GM11168 (cell line): ENCODE data around the gene EPO.
"Not testable (repeated sequence)": the region's sequence is repeated elsewhere in the genome, so short reads cannot be mapped to it uniquely, and the experiment has no call there.

Experiments used
- in situ Hi-C: fragments of 300-500 bp; cut with MboI; formaldehyde crosslinking; loops from one replicate; pipeline ENCODE4 v1.12.0; 2022; ENCODE audit warnings: low sequenced_read_pairs; ENCODE audit not compliant: unreplicated experiment

Gene EPO

GRCh38 chr7:100730136-100730800, 10.0 kb downstream of the EPO start:
- in situ Hi-C loops = no loop called here

- in situ Hi-C loops = no loop called here
Observed at GRCh38 chr7:100731937-100732636, 11.8 kb downstream of the EPO start.

GRCh38 chr7:100735730-100736129, 15.5 kb downstream of the EPO start:
- in situ Hi-C loops = no loop called here

- in situ Hi-C loops = no loop called here
Observed at GRCh38 chr7:100736671-100737070, 16.4 kb downstream of the EPO start.

- in situ Hi-C loops = no loop called here
Observed at GRCh38 chr7:100739934-100740333, 19.7 kb downstream of the EPO start.

- in situ Hi-C loops = no loop called here
Observed at GRCh38 chr7:100744605-100745004, 24.3 kb downstream of the EPO start.

GRCh38 chr7:100745184-100745583, 24.9 kb downstream of the EPO start:
- in situ Hi-C loops = no loop called here

- in situ Hi-C loops = no loop called here
Observed at GRCh38 chr7:100752994-100753393, 32.7 kb downstream of the EPO start.

GRCh38 chr7:100753750-100754149, 33.5 kb downstream of the EPO start:
- in situ Hi-C loops = no loop called here

- in situ Hi-C loops = no loop called here
Observed at GRCh38 chr7:100759357-100760171, 39.3 kb downstream of the EPO start.

GRCh38 chr7:100762841-100763240, 42.6 kb downstream of the EPO start:
- in situ Hi-C loops = not testable (repeated sequence)

- in situ Hi-C loops = no loop called here
Observed at GRCh38 chr7:100763556-100764140, 43.4 kb downstream of the EPO start.

- in situ Hi-C loops = no loop called here
Observed at GRCh38 chr7:100764841-100765240, 44.6 kb downstream of the EPO start.

- in situ Hi-C loops = no loop called here
Observed at GRCh38 chr7:100765250-100765649, 45.0 kb downstream of the EPO start.

GRCh38 chr7:100768784-100769183, 48.5 kb downstream of the EPO start:
- in situ Hi-C loops = no loop called here
